ENCODE results near the gene SUPT20H.
"Not testable (repeated sequence)": the region's sequence is repeated elsewhere in the genome, so short reads cannot be mapped to it uniquely, and the experiment has no call there.

Gene SUPT20H

DNA sequence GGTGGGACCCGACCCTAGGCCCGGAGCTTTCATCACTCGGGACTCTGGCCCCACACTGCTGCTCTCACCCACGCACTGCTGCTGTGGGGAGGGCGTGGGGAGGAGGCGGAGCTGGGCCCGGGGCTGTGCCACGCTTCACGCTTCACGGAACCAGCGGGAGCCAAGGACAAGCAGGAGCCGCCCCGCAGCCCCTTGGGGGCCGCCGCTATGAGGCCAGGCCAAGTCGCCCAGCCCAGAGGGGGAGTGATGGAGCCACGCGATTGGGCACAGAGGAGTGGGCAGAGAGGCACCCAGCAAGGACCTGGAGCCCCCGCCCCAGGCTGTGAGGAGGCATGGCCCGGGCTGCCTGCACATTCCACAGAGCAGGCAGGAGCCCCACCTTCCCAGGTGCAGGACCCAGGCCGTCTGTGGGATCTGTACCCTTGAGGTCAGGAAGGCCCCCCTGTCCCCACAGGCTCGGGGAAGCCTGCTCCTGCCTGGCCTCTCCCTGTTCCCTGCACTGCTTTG is 10.2 kb upstream of the SUPT20H start:
- no peak for DNase-seq (ENCODE audit: low read depth)

DNA sequence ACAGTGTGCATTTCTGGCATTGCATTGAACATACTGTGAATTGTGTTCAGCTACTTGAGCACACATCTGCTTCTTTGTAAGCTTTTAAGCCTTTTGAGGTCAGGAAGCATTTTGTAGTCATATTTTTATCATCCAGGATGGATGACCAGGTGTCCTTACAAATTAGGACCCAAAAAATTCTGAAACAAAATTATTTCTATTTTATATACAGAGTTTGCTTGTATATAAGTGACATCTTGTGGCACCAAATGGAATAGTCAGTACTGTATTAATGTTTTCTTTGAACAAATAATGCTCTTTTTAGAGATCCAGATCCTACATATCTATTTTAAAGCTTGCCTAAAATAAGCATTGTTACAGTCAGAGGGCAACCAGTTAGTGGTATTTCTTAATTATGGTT is 9.5 kb upstream of the SUPT20H start:
- DNase-seq (ENCODE audit: low read depth) = no peak

DNA sequence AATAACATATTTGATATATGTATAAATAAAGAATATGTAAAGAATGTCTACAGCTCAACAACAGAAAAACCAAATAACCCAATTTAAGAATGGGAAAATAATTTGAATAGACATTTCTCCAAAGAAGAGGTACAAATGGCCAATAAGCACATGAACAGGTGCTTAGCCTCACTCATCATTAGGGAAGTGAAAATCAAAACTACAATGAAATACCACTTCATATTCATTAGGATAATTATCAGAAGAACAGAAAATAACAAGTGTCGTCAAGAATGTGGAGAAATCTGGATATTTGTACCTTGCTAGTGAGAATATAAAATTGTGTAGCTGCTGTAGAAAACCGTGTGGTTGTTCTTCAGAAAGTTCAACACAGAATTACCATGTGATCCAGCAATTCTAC is 8.4 kb upstream of the SUPT20H start:
- no peak for DNase-seq (ENCODE audit: low read depth)

DNA sequence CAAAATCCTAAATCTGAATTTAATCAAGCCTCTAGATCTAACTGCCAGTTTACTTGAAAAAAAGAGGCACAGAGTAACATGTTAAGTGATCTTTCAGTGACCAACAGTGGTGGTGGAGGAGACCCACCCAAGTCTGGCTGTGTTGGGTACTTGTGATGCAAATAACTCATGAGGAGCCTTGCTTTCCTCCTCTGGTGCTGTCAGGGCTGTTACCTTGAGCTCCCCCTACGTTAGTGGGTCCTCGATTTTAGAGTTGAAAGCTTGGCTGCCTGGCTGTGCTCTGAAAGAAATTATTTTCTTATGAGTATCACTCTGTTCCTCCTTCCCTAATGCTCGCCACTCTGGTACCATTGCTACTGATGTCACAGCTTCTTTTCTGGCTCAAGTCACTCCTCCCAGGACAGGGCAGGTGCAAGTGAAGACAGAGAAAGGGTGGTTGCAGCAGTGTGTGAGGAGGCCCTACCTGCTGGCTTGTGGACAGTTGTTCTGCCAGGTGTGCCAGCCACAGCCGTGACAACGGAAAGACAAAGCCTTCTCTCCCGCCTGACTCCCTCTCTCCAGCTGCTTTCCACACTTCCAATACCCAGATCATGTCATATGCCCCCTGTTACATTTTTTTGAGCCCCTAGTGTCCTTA is 6.5 kb upstream of the SUPT20H start:
- no peak for DNase-seq (ENCODE audit: low read depth)

DNA sequence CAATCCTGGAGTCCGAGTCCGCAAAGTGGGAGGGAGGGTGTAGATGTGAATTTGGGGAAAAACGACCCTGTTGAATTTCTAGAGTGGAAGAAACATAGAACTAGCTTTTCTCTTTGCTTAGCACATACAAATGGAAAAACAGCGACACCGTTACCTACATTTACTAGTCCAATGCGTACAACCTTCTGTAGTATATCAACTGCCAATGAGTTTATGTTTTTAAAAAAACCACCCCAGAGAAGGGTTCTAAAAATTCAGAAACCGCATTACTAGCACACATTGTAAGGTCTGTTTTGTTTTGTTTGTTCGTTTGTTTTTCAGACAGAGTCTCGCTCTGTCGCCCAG is 332 bp upstream of the SUPT20H start:
- DNase-seq (ENCODE audit: low read depth) = no peak

DNA sequence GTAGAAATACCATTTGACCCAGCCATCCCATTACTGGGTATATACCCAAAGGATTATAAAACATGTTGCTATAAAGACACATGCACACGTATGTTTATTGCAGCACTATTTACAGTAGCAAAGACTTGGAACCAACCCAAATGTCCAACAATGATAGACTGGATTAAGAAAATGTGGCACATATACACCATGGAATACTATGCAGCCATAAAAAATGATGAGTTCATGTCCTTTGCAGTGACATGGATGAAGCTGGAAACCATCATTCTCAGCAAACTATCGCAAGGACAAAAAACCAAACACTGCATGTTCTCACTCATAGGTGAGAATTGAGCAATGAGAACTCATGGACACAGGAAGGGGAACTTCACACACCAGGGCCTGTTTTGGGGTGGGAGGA is 3.3 kb downstream of the SUPT20H start:
- DNase-seq (ENCODE audit: low read depth) = not testable (repeated sequence)

DNA sequence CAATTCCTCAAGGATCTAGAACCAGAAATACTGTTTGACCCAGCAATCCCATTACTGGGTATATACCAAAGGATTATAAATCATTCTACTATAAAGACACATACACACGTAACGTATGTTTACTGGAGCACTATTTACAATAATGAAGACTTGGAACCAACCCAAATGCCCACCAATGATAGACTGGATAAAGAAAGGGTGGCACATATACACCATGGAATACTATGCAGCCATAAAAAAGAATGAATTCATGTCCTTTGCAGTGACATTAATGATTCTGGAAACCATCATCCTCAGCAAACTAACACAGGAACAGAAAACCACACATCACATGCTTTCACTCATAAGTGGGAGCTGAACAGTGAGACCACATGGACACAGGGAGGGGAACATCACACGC is 6.4 kb downstream of the SUPT20H start:
- not testable (repeated sequence) for DNase-seq (ENCODE audit: low read depth)

DNA sequence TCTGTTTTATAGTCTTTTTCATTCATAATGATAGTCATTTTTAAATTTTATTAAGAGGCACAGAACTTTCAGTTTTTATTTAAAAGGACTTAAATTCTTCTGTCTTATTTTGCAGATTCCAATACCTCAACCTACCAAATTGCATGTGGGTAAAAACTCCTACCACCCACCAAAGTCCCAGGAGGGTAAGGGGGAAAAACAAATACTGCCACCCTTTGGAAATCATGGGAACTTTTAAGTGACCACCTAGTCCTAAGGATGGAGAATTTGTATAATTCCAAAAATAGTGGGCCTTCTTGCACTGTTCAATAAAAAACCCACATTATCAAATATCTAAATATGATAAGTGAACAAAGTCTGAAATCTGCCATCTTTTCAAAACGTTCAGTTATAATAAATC is 9.7 kb downstream of the SUPT20H start:
- no peak for DNase-seq (ENCODE audit: low read depth)

DNA sequence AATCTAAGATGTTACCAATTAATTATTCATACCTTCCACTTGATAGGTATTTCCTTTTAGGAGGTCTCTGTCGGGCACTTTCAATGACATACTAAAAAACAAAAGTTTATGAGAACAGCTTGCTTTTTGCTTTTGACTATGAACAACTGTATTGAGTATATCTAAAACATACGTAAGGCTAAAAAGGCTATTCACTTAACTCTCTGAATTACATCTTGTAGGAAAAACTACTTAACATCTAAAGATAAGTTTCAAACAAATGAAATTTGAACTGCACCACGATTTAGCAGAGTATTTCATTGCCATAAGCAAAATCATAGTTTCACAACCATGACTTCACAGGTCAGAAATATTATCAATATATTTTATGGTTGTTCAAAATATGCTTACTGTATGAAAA is 11.6 kb downstream of the SUPT20H start:
- no peak for DNase-seq (ENCODE audit: low read depth)

DNA sequence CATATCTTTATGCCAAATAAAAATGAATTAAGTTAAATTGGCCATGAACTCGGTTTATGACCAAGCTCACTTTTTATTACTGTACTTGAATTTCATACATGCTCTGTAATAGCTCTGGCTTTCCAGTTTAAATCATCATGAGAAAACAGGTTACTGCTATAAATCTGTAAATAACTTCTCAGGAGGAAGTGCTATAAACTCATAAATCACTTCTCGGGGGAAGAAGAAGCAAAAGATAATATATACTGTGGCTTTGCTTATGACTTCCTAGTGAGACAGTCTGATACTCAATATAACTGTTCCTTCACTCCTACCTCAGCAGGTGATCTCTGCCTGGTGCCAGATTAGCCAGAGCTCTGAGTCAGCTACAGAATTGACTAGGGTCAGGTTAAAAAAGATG is 12.5 kb downstream of the SUPT20H start:
- DNase-seq (ENCODE audit: low read depth) = no peak

DNA sequence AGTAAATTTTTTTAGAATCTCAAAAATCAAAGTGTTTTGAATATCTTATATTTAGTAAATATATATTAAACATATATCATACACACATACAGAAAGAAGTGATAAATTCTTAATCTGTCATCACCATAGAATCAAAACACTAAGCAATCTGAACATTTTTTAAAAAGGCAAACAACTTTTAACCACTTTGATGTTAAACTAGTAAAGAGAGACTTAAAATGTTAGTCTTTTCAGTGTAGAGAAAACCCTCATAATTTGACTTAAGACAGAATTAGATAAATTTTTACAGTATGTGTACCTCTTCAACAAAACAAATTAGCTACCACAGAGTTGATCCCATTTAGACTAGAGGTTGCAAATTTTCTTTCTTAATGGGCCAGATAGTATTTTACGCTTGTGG is 13.4 kb downstream of the SUPT20H start:
- no peak for DNase-seq (ENCODE audit: low read depth)

DNA sequence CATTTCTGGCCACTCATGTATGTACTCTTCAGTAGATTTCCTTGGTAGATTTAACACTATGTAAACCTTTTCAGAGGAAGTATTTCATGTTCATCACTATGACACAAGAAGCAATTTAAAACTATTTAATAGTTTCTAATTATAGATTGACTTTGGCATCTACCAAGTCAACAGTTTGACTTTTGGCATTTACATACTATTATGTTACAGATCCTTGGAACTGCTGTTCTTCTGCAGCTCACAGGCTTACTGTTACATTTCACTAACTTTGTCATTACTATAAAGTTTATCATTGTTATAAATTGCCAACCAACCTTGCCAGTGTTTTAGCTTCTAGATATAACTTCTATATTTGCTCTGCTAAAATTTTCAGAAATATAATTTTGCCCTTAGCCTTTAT is 18.7 kb downstream of the SUPT20H start:
- DNase-seq (ENCODE audit: low read depth) = no peak

DNA sequence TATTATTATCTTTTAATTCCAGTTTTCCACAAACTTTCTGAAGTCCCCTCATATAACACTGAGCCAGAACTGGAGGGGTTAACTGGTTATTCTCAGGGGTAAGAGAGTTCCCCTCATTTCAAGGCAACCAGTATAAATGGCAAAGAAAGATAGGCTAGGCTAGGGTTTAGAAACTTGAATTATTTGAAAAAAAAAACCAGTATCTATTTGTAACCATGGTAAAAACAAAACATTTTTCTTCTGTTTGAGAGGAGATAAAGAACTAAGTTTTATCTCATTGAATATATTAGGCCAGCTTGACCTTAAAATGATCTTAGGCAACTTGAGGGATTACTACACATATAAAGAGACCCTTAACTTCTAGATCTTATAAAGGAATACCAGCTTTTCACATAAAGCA is 19.6 kb downstream of the SUPT20H start:
- no peak for DNase-seq (ENCODE audit: low read depth)

DNA sequence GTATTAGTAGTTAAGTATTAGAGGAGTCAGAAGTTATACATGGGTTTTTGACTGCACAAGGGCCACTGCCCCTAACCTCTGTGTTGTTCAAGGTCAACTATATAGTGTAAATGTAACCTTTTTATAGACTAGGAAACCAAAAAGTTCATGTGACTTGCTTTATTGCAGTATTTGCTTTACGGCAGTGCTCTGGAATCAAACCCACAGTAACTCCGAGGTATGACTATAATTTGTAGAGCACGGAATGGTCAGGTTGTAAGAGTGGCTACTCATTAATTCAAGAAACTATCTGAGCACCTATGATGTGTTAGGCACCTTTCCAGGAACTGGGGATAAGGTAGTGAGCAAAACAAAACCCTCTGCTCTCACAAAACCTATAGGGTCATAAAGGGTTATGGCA is 22.2 kb downstream of the SUPT20H start:
- DNase-seq (ENCODE audit: low read depth) = no peak

DNA sequence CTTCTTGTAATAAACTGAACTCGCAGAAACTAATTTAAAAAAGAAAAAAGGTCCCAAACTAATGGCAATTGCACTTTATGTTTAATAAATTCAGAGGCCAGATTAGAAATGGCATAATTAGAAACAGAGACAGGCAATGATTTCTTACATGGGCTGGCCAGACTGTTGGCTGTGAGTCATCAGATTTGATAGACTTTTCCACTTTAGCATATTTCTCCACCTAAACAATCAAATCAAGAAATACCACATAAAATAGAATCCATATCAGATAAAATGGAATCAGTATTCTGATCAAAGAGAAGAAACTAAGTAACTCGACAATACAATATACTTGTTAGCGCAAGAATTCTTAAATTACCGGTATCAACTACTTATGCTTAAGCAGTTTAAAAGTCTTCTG is 29.9 kb downstream of the SUPT20H start:
- DNase-seq (ENCODE audit: low read depth) = no peak

DNA sequence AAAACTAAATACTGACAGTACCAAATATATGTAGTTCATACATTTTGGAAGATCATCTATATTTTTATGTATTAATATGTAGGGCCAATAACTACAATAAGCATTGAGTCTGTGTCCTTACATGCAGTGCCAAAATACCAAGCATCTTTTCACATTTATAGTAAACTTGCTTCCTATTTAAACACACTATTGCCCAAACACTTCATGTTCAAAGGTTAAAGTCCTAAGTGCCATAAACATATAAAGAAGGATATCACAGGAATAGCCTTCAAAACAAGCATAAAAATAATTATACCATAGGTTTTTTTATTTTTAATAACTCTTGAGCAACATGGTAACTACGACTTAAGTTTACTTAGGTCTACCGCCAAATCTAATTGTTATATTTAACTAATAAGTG is 31.8 kb downstream of the SUPT20H start:
- DNase-seq (ENCODE audit: low read depth) = no peak

DNA sequence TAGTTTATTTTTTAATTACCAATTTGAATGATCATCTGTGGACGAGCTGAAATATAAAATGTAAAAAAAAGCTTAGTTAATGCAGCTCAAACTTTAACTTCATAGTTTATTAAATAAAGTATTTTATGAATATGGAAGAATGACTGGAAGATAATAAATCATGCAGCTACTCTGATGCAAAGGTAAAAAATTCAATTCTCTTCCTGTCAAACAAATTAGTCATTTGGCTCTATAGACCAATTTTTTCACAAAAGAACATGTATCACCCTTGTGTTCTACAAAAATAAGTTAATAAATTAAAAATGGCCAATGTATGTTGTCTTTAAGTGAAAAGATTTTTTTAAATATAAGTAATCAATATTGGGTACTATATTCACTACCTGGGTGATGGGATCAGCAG is 32.7 kb downstream of the SUPT20H start:
- no peak for DNase-seq (ENCODE audit: low read depth)

DNA sequence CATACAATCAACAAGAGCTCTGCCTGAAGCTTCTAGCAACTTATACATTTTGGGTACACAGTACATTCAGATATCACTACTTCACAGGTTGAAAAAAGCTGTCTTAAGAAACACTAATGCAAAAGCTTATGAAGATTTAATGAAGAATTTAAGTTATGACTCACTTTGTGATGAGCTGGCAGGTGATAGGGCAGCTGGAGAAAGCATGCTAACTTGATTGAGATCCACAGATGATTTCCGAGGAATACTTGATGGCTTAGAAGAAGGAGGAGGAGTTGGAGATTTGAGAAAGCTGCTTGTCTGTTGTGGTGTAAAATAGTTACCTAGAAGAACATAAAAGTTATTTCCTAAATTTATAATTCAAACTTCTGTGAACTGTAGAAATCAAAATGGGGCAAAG is 35.6 kb downstream of the SUPT20H start:
- DNase-seq (ENCODE audit: low read depth) = no peak

DNA sequence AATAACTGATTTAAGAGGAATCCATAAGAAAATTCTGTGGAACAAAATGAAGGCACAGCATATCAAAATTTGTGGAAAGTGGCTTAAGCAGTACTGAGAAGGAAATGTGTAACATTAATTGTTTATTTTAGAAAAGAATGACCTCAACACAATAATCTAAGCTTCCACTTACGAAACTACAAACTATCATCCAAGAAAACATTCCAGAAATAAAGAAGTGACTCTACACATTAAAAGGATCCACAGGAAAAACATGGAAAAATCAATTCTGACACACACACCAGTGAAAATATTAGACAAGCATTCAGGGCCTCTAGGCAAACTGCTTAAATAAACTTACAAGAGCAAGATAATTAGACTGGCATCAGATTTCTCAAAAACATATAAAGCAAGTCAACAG is 44.9 kb downstream of the SUPT20H start:
- DNase-seq (ENCODE audit: low read depth) = no peak

DNA sequence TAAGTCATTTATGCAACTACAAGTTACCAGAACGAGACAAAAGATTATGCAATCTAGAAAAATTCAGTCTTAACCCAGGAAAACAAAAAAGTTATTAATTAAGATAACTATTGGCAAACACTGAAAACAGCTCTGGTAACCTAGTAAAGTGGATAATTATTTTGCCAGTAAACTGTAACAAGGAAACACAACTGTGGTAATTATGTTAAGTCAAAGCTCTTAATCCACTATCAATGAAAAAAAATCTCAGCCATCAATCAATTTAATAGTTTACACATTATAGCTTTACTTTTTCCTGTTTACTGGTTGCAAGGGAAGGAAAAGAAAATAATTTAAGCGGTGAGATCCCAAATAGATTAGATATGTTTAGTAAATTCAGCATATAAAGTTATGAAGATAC is 47.7 kb downstream of the SUPT20H start:
- no peak for DNase-seq (ENCODE audit: low read depth)

DNA sequence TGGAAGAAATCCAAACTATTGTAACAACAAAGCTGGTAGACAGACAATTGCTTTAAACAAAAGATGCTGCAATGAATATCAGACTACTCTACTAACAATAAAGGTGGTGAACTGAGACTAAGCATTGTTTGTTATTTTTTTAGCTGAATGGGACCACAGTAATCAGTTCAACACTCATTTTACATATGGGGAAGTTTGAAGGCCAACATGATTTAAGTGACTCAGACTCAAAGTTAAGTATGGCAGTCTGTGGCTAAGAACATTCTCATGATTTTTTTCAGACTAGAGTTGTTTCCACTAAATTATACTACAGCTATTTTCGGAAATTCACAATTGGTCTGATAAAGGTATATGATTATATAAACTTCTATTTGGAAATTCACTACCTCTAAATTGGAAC is 48.5 kb downstream of the SUPT20H start:
- no peak for DNase-seq (ENCODE audit: low read depth)

DNA sequence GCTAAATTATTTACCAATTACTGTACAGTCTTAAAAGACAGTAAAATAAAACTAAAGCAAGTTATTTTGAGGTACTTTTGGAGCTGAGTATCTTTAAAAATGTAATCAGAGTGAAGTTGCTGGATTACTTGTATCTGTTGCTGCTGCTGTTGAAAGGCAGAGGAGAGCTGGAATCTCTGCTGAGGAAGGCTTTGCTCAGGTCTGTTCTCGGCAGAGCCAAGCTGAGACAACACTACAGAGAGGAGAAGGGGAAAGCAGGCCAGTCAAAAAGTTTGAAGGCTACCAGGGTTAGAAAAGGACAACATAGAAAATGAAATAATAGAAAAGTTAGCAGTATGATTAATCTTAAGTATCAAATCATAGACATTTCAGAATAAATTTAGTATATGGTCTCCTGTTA is 49.1 kb downstream of the SUPT20H start:
- no peak for DNase-seq (ENCODE audit: low read depth)

DNA sequence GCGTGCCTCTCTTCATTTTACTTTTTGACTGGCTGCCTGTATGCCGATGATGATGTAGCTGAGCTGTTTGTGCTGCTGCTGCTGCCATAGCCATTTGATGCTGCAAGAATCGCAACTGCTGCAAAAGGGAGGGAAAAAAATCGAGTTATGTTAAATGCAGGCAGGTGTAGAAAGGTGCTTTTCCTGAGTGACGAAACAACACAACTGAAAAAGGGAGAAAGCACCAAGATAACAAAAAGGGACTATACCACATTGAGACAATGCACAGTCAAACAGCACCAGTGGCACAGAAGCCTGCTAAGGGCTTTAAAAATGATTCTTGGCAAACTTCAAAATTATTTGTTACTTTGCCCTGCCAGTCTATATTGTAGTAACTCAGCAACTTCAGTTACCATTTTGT is 49.8 kb downstream of the SUPT20H start:
- DNase-seq (ENCODE audit: low read depth) = no peak

DNA sequence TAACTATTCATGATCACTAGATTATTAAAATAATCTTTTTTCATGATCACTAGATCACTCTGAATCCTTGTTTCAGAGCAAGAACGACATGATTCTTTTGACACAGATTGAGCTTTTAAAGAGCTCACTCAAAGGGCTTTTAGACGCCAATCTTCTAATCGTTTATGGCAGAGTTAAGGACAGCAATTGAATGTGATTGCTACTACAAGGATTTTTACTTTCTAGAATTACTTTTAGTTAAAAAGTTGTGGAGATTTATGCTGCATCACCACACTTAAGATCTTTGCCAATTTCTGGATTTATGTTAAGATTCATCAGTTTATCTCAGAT is 57.6 kb downstream of the SUPT20H start:
- no peak for DNase-seq (ENCODE audit: low read depth)
